Measurements from ENCODE around the gene OSBPL3. TPM values are rescaled to one million over a fixed set of nuclear protein-coding genes. Genes with fewer than 3 reads are reported as not detected.

OSBPL3 gene
- polyA plus RNA-seq, 1 donor (not counting 4 experiments of a cell fraction or from before 2014, with no cell fraction given) = 34.0 TPM

DNA sequence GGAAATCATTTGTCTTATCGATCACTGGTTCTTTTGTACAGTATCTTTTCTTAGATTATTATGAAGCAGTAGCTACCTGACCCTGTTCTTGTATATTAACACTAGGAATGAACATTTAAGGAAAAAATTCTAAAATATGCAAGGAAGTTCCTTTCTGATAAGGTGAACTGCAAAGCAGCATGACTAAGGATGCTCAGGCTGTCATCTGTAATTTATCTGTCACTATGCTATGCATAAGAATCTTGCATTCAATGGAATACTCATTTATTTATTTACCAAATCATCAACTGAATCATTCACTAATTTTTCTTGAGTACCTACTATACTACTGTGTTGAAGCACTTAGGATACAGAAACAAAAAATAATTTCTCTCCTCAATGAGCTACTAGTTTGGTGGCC is 228.5 kb downstream of the OSBPL3 start:
- H3K79me2 ChIP-seq (ENCODE audit: control insufficient read depth, insufficient read depth, low read length) = peaks cover 58% of the 10 kb centered on the region
- no peak for DNase-seq (ENCODE audit: low read depth, low spot score)
- H3K27me3 ChIP-seq (ENCODE audit: control insufficient read depth, extremely low read depth, insufficient read depth, low read length) = no peaks in the 10 kb centered on the region
- no peak overlapping the region for H3K4me3 ChIP-seq (ENCODE audit: control insufficient read depth in 2 of 3, extremely low read depth in 1 of 3, insufficient read depth in 2 of 3, low read depth in 1 of 3, low read length in 3 of 3)
- no peak overlapping the region for H3K27ac ChIP-seq (ENCODE audit: control insufficient read depth, insufficient read depth, low read length)
- dilution Hi-C loops (cut with MboI; ENCODE audit: extremely low pct_ligation_motif_present, low sequenced_read_pairs) = no loop called here
- no peak overlapping the region for H3K9ac ChIP-seq (ENCODE audit: control insufficient read depth, extremely low read depth, insufficient read depth, low read length)
- no peak for FAIRE-seq
- H4K20me1 ChIP-seq (ENCODE audit: control insufficient read depth, extremely low read depth, insufficient read depth, low read length) = no peaks in the 10 kb centered on the region
- no peaks in the 10 kb centered on the region for H3K9me3 ChIP-seq (ENCODE audit: control insufficient read depth, low read depth, low read length)
- H3K4me2 ChIP-seq (ENCODE audit: control insufficient read depth, extremely low read depth, insufficient read depth, low read depth, low read length) = no peak overlapping the region
- peaks cover 3% of the 10 kb centered on the region for H3K9me1 ChIP-seq (ENCODE audit: control insufficient read depth, extremely low read depth, insufficient read depth, low read length)
- TF ChIP-seq EZH2 (IDR thresholded peaks at IDR 0.05; ENCODE audit: low read length) (no peak), CTCF (optimal IDR thresholded peaks at IDR 0.05 in 1 of 3, IDR thresholded peaks at IDR 0.05 in 1 of 3, conservative IDR thresholded peaks at IDR 0.05 in 1 of 3; ENCODE audit: extremely low read depth in 1 of 3, insufficient read depth in 2 of 3, low read length in 3 of 3) (no peak)
- H2AFZ ChIP-seq (ENCODE audit: control insufficient read depth, low read length) = no peak overlapping the region
- peaks cover 7 to 9% of the 10 kb centered on the region in 2 experiments for H3K36me3 ChIP-seq (ENCODE audit: control insufficient read depth in 2 of 2, extremely low read depth in 1 of 2, insufficient read depth in 2 of 2, low read length in 2 of 2)
- peaks cover 44% of the 10 kb centered on the region for H3K4me1 ChIP-seq (ENCODE audit: control insufficient read depth, extremely low read depth, insufficient read depth, low read length)

GRCh38 chr7:24750441-24751055 is 229.4 kb downstream of the OSBPL3 start:
- dilution Hi-C loops (cut with MboI; ENCODE audit: extremely low pct_ligation_motif_present, low sequenced_read_pairs) = no loop called here
- H3K4me1 ChIP-seq (ENCODE audit: control insufficient read depth, extremely low read depth, insufficient read depth, low read length) = peaks cover 36% of the 10 kb centered on the region
- FAIRE-seq = no peak
- no peak overlapping the region for H3K27ac ChIP-seq (ENCODE audit: control insufficient read depth, insufficient read depth, low read length)
- H3K9me3 ChIP-seq (ENCODE audit: control insufficient read depth, low read depth, low read length) = no peaks in the 10 kb centered on the region
- H3K4me2 ChIP-seq (ENCODE audit: control insufficient read depth, extremely low read depth, insufficient read depth, low read depth, low read length) = no peak overlapping the region
- no peaks in the 10 kb centered on the region for H3K27me3 ChIP-seq (ENCODE audit: control insufficient read depth, extremely low read depth, insufficient read depth, low read length)
- DNase-seq (ENCODE audit: low read depth, low spot score) = no peak
- no peak overlapping the region for H3K4me3 ChIP-seq (ENCODE audit: control insufficient read depth in 2 of 3, extremely low read depth in 1 of 3, insufficient read depth in 2 of 3, low read depth in 1 of 3, low read length in 3 of 3)
- no peak overlapping the region for H2AFZ ChIP-seq (ENCODE audit: control insufficient read depth, low read length)
- H3K79me2 ChIP-seq (ENCODE audit: control insufficient read depth, insufficient read depth, low read length) = peaks cover 55% of the 10 kb centered on the region
- no peaks in the 10 kb centered on the region for H4K20me1 ChIP-seq (ENCODE audit: control insufficient read depth, extremely low read depth, insufficient read depth, low read length)
- no peak for TF ChIP-seq EZH2 (IDR thresholded peaks at IDR 0.05; ENCODE audit: low read length)
- TF ChIP-seq CTCF (optimal IDR thresholded peaks at IDR 0.05 in 1 of 3, IDR thresholded peaks at IDR 0.05 in 1 of 3, conservative IDR thresholded peaks at IDR 0.05 in 1 of 3; ENCODE audit: extremely low read depth in 1 of 3, insufficient read depth in 2 of 3, low read length in 3 of 3) = no peak
- H3K9me1 ChIP-seq (ENCODE audit: control insufficient read depth, extremely low read depth, insufficient read depth, low read length) = peaks cover 3% of the 10 kb centered on the region
- peaks cover 9% of the 10 kb centered on the region in 2 experiments for H3K36me3 ChIP-seq (ENCODE audit: control insufficient read depth in 2 of 2, extremely low read depth in 1 of 2, insufficient read depth in 2 of 2, low read length in 2 of 2)
- H3K9ac ChIP-seq (ENCODE audit: control insufficient read depth, extremely low read depth, insufficient read depth, low read length) = no peak overlapping the region
